K562 (cell line): ENCODE data around the gene SH3D21. TPM values are rescaled to one million over a fixed set of nuclear protein-coding genes. Genes with fewer than 3 reads are reported as not detected.

Experiments
- ATAC-seq: fragments of 200-7000 bp; cut with Tn5 transposase; 3 replicates; pipeline ENCODE4 v1.9.1; 2020; ENCODE audit warnings: moderate library complexity
- BruUV-seq: library from RNA; stranded (reverse); fragments of 400-500 nt; replicated peaks from 2 replicates; lab custom pipeline; 2021; lab: Mats Ljungman, UMichigan
- CTCF ChIA-PET: fragments of 300-600 bp; formaldehyde crosslinking; extraction: SDS; loops from one replicate; lab custom pipeline; 2021; ENCODE audit warnings: low intra/inter-chr PET ratio; lab: Yijun Ruan, JAX
- POLR2A ChIA-PET: fragments of 300-600, 350-650 bp; sonication (Branson Sonifier 250); formaldehyde crosslinking; extraction: SDS; loops from one replicate; lab custom pipeline; 2021; ENCODE audit warnings: antibody characterized with exemption, inconsistent platforms; lab: Yijun Ruan, JAX
- DNase-seq, 4 experiments: peaks; one replicate each; pipeline versions ENCODE4 v3.0.0 to v3.0.0-alpha.2; 2011 to 2018; ENCODE audit warnings: low spot score in 3 of 4, mixed read lengths in 3 of 4; ENCODE audit errors: extremely low read depth in 1 of 4
- FAIRE-seq: peaks from 2 replicates; lab custom pipeline; 2011; peaks lifted over from hg19 to GRCh38; lab: Jason Lieb, UNC
- H2AFZ ChIP-seq: 2 replicates; pipeline ENCODE4 v1.6.0; 2011; ENCODE audit warnings: low read depth, low read length, control low read depth, inconsistent platforms
- H3K27ac ChIP-seq: fragments of 200-600 bp; 3 replicates; pipeline ENCODE4 v1.8.0; 2011; ENCODE audit warnings: low read depth, mild to moderate bottlenecking, control low read depth, inconsistent platforms, low read length, moderate library complexity, mixed read lengths; ENCODE audit errors: extremely low read depth
- H3K27me3 ChIP-seq, 2 experiments: fragments of 300-600 bp in 1 of 2; 2 replicates in 1 of 2; 3 replicates in 1 of 2; pipeline versions ENCODE4 v1.6.0 to v1.8.0; 2011; ENCODE audit warnings: inconsistent platforms in 2 of 2, low read length in 2 of 2, mild to moderate bottlenecking in 1 of 2, mixed read lengths in 1 of 2, moderate library complexity in 1 of 2; ENCODE audit not compliant: control insufficient read depth in 2 of 2, insufficient read depth in 2 of 2
- H3K36me3 ChIP-seq: fragments of 300-600 bp; 3 replicates; pipeline ENCODE4 v1.8.0; 2011; ENCODE audit warnings: mild to moderate bottlenecking, low read length, inconsistent platforms; ENCODE audit not compliant: control insufficient read depth, insufficient read depth
- H3K4me1 ChIP-seq, 2 experiments: fragments of 200-600 bp in 1 of 2; replicated peaks in 1 of 2; 2 replicates in 1 of 2; 3 replicates in 1 of 2; pipeline versions ENCODE4 v1.5.1 to v1.8.0; 2011; ENCODE audit warnings: inconsistent platforms in 2 of 2, low read length in 2 of 2, mild to moderate bottlenecking in 1 of 2, mixed read lengths in 1 of 2, moderate library complexity in 1 of 2; ENCODE audit not compliant: control insufficient read depth in 2 of 2, insufficient read depth in 2 of 2
- H3K4me2 ChIP-seq: 2 replicates; pipeline ENCODE4 v1.6.1; 2011; ENCODE audit warnings: low read length, control low read depth, inconsistent platforms, mixed read lengths; ENCODE audit not compliant: insufficient read depth
- H3K4me3 ChIP-seq: fragments of 200-600 bp; sonication (generic), shearing (Covaris generic); 2 replicates; pipeline ENCODE4 v1.5.1; 2016; ENCODE audit warnings: control low read depth, inconsistent platforms
- H3K79me2 ChIP-seq: fragments of 200-600 bp; 3 replicates; pipeline ENCODE4 v1.8.0; 2011; ENCODE audit warnings: low read length, inconsistent platforms; ENCODE audit not compliant: control insufficient read depth, insufficient read depth
- H3K9ac ChIP-seq, 2 experiments: 2 replicates each; pipeline versions ENCODE4 v1.6.0 to v1.6.1; 2011; ENCODE audit warnings: low read depth in 2 of 2, low read length in 2 of 2, control low read depth in 1 of 2, inconsistent platforms in 1 of 2, mild to moderate bottlenecking in 1 of 2, mixed read lengths in 1 of 2; ENCODE audit not compliant: insufficient read depth in 1 of 2
- H3K9me1 ChIP-seq: one replicate; pipeline ENCODE4 v1.6.0; 2011; ENCODE audit warnings: inconsistent platforms, mild to moderate bottlenecking, low read length, moderate library complexity; ENCODE audit not compliant: control insufficient read depth, insufficient read depth
- H3K9me3 ChIP-seq: replicated peaks from 2 replicates; pipeline ENCODE4 v1.5.1; 2011; ENCODE audit warnings: low read depth, low read length, inconsistent platforms; ENCODE audit not compliant: control insufficient read depth, insufficient read depth
- H4K20me1 ChIP-seq: replicated peaks from 2 replicates; pipeline ENCODE4 v1.6.1; 2011; ENCODE audit warnings: low read length, inconsistent platforms, mixed read lengths; ENCODE audit not compliant: control insufficient read depth, insufficient read depth
- CHAMP1 ChIP-seq: fragments of 450-650 bp; IDR thresholded peaks from 2 replicates; pipeline ENCODE4 v1.6.1; 2016; ENCODE audit warnings: mild to moderate bottlenecking
- E2F8 ChIP-seq: fragments of 450-650 bp; IDR thresholded peaks from 2 replicates; pipeline ENCODE4 v1.7.1; 2018; ENCODE audit warnings: mild to moderate bottlenecking, low read depth; ENCODE audit not compliant: partially characterized antibody
- ELF2 ChIP-seq: fragments of 250-450 bp; sonication (Bioruptor Pico); IDR thresholded peaks from 2 replicates; pipeline ENCODE4 v1.5.0; 2021; ENCODE audit warnings: mild to moderate bottlenecking
- FOS ChIP-seq: IDR thresholded peaks from 3 replicates; pipeline ENCODE4 v1.6.1; 2011; ENCODE audit not compliant: insufficient read length; ENCODE audit errors: extremely low read depth
- LEF1 ChIP-seq: fragments of 450-650 bp; IDR thresholded peaks from 2 replicates; pipeline ENCODE4 v1.6.1; 2016; ENCODE audit warnings: mild to moderate bottlenecking
- RBM34 ChIP-seq: fragments of 200-400 bp; formaldehyde crosslinking; IDR thresholded peaks from 2 replicates; pipeline ENCODE4 v1.6.1; 2018; ENCODE audit warnings: low read length, borderline replicate concordance; ENCODE audit not compliant: insufficient read depth
- RCOR1 ChIP-seq, 2 experiments: IDR thresholded peaks; 2 replicates each; pipeline ENCODE4 v1.6.1; 2012; ENCODE audit warnings: low read depth in 2 of 2, low read length in 2 of 2, borderline replicate concordance in 1 of 2, improper control_type of control experiment in 1 of 2
- ZBTB7A ChIP-seq: IDR thresholded peaks from 2 replicates; pipeline ENCODE4 v1.6.1; 2011; ENCODE audit warnings: low read depth, mild to moderate bottlenecking, low read length, moderate library complexity, borderline replicate concordance; ENCODE audit not compliant: control insufficient read depth
- ZNF436 ChIP-seq: fragments of 250-450, 450-650 bp; sonication (Bioruptor Pico); formaldehyde crosslinking; IDR thresholded peaks from 2 replicates; pipeline ENCODE4 v1.7.0; 2020; ENCODE audit warnings: mild to moderate bottlenecking
- ZNF77 ChIP-seq: fragments of 250-450 bp; sonication (Bioruptor Pico); IDR thresholded peaks from 2 replicates; pipeline ENCODE4 v1.5.0; 2020
- WGBS: fragments of 100-300 bp; shearing (Covaris generic); methylation state at CpG from one replicate; pipeline ENCODE4 v1.1.6; 2016; ENCODE audit warnings: low coverage, mixed read lengths; ENCODE audit not compliant: insufficient coverage; ENCODE audit errors: missing lambda C conversion rate; 5-methylcytosine and 5-hydroxymethylcytosine counted together
- in situ Hi-C: fragments of 300-500 bp; cut with MboI; formaldehyde crosslinking; loops from 4 replicates; pipeline ENCODE4 v1.15.0; 2018; ENCODE audit warnings: inconsistent platforms, mixed read lengths
- intact Hi-C: fragments of 100-400 bp; cut with micrococcal nuclease; formaldehyde crosslinking; loops from 2 replicates; pipeline ENCODE4 v1.14.2; 2022
- polyA plus RNA-seq, 8 experiments: library from polyadenylated mRNA; depleted of rRNA in 4 of 8; stranded (reverse) in 5 of 8; unstranded in 3 of 8; fragments of >200 nt; fragmentation: Nextera tagmentation in 2 of 8; fragmentation: Illumina TruSeq in 1 of 8; extraction: Ambion mirVana in 2 of 8; extraction: Trizol in 1 of 8; gene quantifications; 2 replicates each; pipeline versions ENCODE4 v1.2.1 to v1.2.3, GENCODE V29; 2011 to 2014; ENCODE audit warnings: inconsistent platforms in 1 of 8, missing spikeins in 1 of 8
- total RNA-seq, 7 experiments: library from RNA; depleted of rRNA in 6 of 7; stranded (reverse); fragments of >200 nt in 6 of 7; fragmentation: Illumina TruSeq in 2 of 7; extraction: Trizol in 2 of 7; gene quantifications; 2 replicates each; pipeline versions ENCODE4 v1.2.1 to v1.2.3, GENCODE V29; 2011 to 2021; ENCODE audit warnings: low replicate concordance in 1 of 7
- TF ChIP-seq, protein P1 (sequence below): fragments of 450-650 bp; formaldehyde crosslinking; IDR thresholded peaks from 2 replicates; pipeline ENCODE4 v1.4.0; 2020; ENCODE audit warnings: mild to moderate bottlenecking, moderate library complexity
- TF ChIP-seq, protein P2 (sequence below): fragments of 250-450 bp; sonication (Bioruptor Pico); IDR thresholded peaks from 2 replicates; pipeline ENCODE4 v1.9.0; 2021; ENCODE audit warnings: mild to moderate bottlenecking

SH3D21 gene
- total and polyA plus RNA-seq, 9 of the 15 experiments (the other 6 are each of a cell fraction or from before 2014, with no cell fraction given), result 0.01 to 4.7 (median 1.8) TPM

- no TSS peak for BruUV-seq
- WGBS, result 82% methylated on average over 6 of the region's 6 CpGs
These were observed 31.7 kb downstream of the SH3D21 start for GRCh38 chr1:36337830-36338229.

More at GRCh38 chr1:36337830-36338229, 31.7 kb downstream of the SH3D21 start:
- peaks cover under 1% of the 10 kb centered on the region for H3K9me1 ChIP-seq
- ChIA-PET POLR2A (interaction anchor here (1.1 to 1.4 kb wide), 2 partner anchors 14 to 30 kb away, joined by 3 to 9 read pairs; partner anchors contain the start of gene EVA1B), CTCF (no interaction called here)
- H3K4me3 ChIP-seq, result no peak overlapping the region
- FAIRE-seq (peak; percentile 29), ATAC-seq (no peak), DNase-seq (no peak)
- H3K9ac ChIP-seq, result peak overlapping the region in 1 of 2 experiments; percentile 38; a peak in 1 of 4 replicates
- no peak overlapping the region for H3K4me2 ChIP-seq
- no peaks in the 10 kb centered on the region for H4K20me1 ChIP-seq
- in situ Hi-C loops (no loop called here), intact Hi-C loops (no loop called here)
- H3K79me2 ChIP-seq, result no peaks in the 10 kb centered on the region
- H3K9me3 ChIP-seq, result no peaks in the 10 kb centered on the region
- H2AFZ ChIP-seq, result no peak overlapping the region
- H3K36me3 ChIP-seq, result peaks cover 34% of the 10 kb centered on the region; the same call in 2 of the 3 replicates
- no peak overlapping the region for H3K27ac ChIP-seq
- peaks cover 0 to 31% of the 10 kb centered on the region in 2 experiments; a peak in 3 of 5 replicates for H3K4me1 ChIP-seq
- no peaks in the 10 kb centered on the region for H3K27me3 ChIP-seq
- TF ChIP-seq ELF2 (no peak), CHAMP1 (no peak), RBM34 (no peak), RCOR1 (IDR thresholded peaks at IDR 0.05; ENCODE audit: borderline replicate concordance in 1 of 2, low read depth in 2 of 2, low read length in 2 of 2) (no peak), ZBTB7A (no peak), FOS (no peak), LEF1 (no peak), ZNF436 (no peak), E2F8 (no peak), ZNF77 (no peak)
- TF ChIP-seq, protein P1, sequence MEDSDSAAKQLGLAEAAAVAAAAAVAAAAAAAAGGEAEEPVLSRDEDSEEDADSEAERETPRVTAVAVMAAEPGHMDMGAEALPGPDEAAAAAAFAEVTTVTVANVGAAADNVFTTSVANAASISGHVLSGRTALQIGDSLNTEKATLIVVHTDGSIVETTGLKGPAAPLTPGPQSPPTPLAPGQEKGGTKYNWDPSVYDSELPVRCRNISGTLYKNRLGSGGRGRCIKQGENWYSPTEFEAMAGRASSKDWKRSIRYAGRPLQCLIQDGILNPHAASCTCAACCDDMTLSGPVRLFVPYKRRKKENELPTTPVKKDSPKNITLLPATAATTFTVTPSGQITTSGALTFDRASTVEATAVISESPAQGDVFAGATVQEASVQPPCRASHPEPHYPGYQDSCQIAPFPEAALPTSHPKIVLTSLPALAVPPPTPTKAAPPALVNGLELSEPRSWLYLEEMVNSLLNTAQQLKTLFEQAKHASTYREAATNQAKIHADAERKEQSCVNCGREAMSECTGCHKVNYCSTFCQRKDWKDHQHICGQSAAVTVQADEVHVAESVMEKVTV (CRISPR knock-in tag), result no peak
- TF ChIP-seq, protein P2, sequence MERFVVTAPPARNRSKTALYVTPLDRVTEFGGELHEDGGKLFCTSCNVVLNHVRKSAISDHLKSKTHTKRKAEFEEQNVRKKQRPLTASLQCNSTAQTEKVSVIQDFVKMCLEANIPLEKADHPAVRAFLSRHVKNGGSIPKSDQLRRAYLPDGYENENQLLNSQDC (CRISPR knock-in tag), result no peak
